Esophagus muscularis mucosa (tissue), 4 donors: Measurements from ENCODE around the gene OXCT2. TPM values are rescaled to one million over a fixed set of nuclear protein-coding genes. Genes with fewer than 3 reads are reported as not detected.

Experiments used
- DNase-seq: peaks from one replicate; pipeline ENCODE4 v3.0.0-alpha.2; 2017; ENCODE audit errors: extremely low spot score
- H3K27ac ChIP-seq, 4 donors: fragments of 200-600 bp; sonication (generic); replicated peaks in 1 of 4; 1 replicate in 3 of 4; 2 replicates in 1 of 4; pipeline ENCODE4 v1.5.1; 2016 to 2019; ENCODE audit warnings: mild to moderate bottlenecking in 1 of 4
- H3K27me3 ChIP-seq, 4 donors: fragments of 200-600 bp; sonication (generic); one replicate each; pipeline versions ENCODE4 v1.5.1 to v1.6.0; 2016 to 2019
- H3K36me3 ChIP-seq, 4 donors: fragments of 200-600 bp; sonication (generic); one replicate each; pipeline ENCODE4 v1.5.1; 2016 to 2019
- H3K4me1 ChIP-seq, 4 donors: fragments of 200-600 bp; sonication (generic); one replicate each; pipeline ENCODE4 v1.5.1; 2016 to 2019
- H3K4me3 ChIP-seq, 4 donors: fragments of 200-600 bp; sonication (generic); 1 replicate in 2 of 4; 2 replicates in 2 of 4; pipeline ENCODE4 v1.5.1; 2016 to 2019; ENCODE audit warnings: mild to moderate bottlenecking in 4 of 4, moderate library complexity in 1 of 4
- H3K9me3 ChIP-seq, 4 donors: fragments of 200-600 bp; sonication (generic); 1 replicate in 3 of 4; 2 replicates in 1 of 4; pipeline ENCODE4 v1.5.1; 2016 to 2019
- CTCF ChIP-seq, 3 experiments: fragments of 200-600 bp in 2 of 3; fragments of 450-650 bp in 1 of 3; sonication (generic) in 2 of 3; IDR thresholded peaks; one replicate each; pipeline ENCODE4 v1.5.1; 2017 to 2019; ENCODE audit warnings: antibody characterized with exemption in 3 of 3, mild to moderate bottlenecking in 2 of 3, moderate library complexity in 1 of 3
- EP300 ChIP-seq: sonication (generic); formaldehyde crosslinking; IDR thresholded peaks from one replicate; pipeline ENCODE4 v1.6.1; 2017; ENCODE audit warnings: antibody characterized with exemption
- POLR2A ChIP-seq: fragments of 450-650 bp; IDR thresholded peaks from one replicate; pipeline ENCODE4 v1.6.1; 2017; ENCODE audit warnings: antibody characterized with exemption, moderate library complexity, mild to moderate bottlenecking, low read depth
- POLR2AphosphoS5 ChIP-seq, 2 donors: sonication (generic); formaldehyde crosslinking; IDR thresholded peaks; one replicate each; pipeline ENCODE4 v1.6.1; 2017; ENCODE audit warnings: antibody characterized with exemption in 2 of 2
- WGBS: methylation state at CpG from one replicate; pipeline ENCODE4 v1.1.5; 2018; 5-methylcytosine and 5-hydroxymethylcytosine counted together
- intact Hi-C: fragments of 100-400 bp; cut with DNase I; formaldehyde crosslinking; loops from one replicate; pipeline ENCODE4 v1.15.1; 2023
- total RNA-seq, 4 donors: library from RNA; depleted of rRNA; stranded (reverse); fragments of >200 nt; gene quantifications; one replicate each; pipeline versions ENCODE4 v1.1.0 to v1.2.1, GENCODE V29; 2016

OXCT2 gene
- total RNA-seq, 4 donors from 2014 or later = 0.65 to 1.4 (median 0.83) TPM

- 96% methylated on average over 11 of the region's 16 CpGs for WGBS
- Histone ChIP-seq H3K4me1 (peaks cover 0 to 5% (median 2%) of the 10 kb centered on the region in 4 donors), H3K27me3 (no peaks in the 10 kb centered on the region), H3K27ac (no peak overlapping the region), H3K36me3 (peaks cover 28 to 75% (median 51%) of the 10 kb centered on the region in 4 donors), H3K4me3 (no peak overlapping the region), H3K9me3 (no peaks in the 10 kb centered on the region)
- intact Hi-C loops = no loop called here
- no peak for TF ChIP-seq CTCF (IDR thresholded peaks at IDR 0.05)
- TF ChIP-seq EP300 = no peak
- no peak for TF ChIP-seq POLR2A
- no peak for TF ChIP-seq POLR2AphosphoS5 (IDR thresholded peaks at IDR 0.05)
- no peak for DNase-seq
Measured at GRCh38 chr1:39760074-39761008, 10.8 kb downstream of the OXCT2 start.

- intact Hi-C loops = no loop called here
- TF ChIP-seq CTCF (IDR thresholded peaks at IDR 0.05) = no peak
- TF ChIP-seq EP300 = no peak
- TF ChIP-seq POLR2A = no peak
- TF ChIP-seq POLR2AphosphoS5 (IDR thresholded peaks at IDR 0.05) = no peak
Measured at GRCh38 chr1:39759436-39759726, 11.8 kb downstream of the OXCT2 start.

GRCh38 chr1:39758556-39759435, 12.4 kb downstream of the OXCT2 start:
- no peak for TF ChIP-seq EP300
- TF ChIP-seq CTCF (IDR thresholded peaks at IDR 0.05) = no peak
- no peak for TF ChIP-seq POLR2AphosphoS5 (IDR thresholded peaks at IDR 0.05)
- TF ChIP-seq POLR2A = no peak
- Histone ChIP-seq H3K27ac (no peak overlapping the region), H3K27me3 (no peaks in the 10 kb centered on the region), H3K4me1 (peaks cover 0 to 19% (median 14%) of the 10 kb centered on the region in 4 donors), H3K9me3 (no peaks in the 10 kb centered on the region), H3K4me3 (no peak overlapping the region), H3K36me3 (peaks cover 36 to 91% (median 66%) of the 10 kb centered on the region in 4 donors)
- DNase-seq = no peak
- intact Hi-C loops = no loop called here
- 87% methylated on average over 12 of the region's 16 CpGs for WGBS

More at GRCh38 chr1:39759436-39759726, 11.8 kb downstream of the OXCT2 start:
- no peaks in the 10 kb centered on the region for H3K27me3 ChIP-seq
- peaks cover 0 to 14% (median 8%) of the 10 kb centered on the region in 4 donors for H3K4me1 ChIP-seq
- H3K36me3 ChIP-seq = peaks cover 30 to 85% (median 61%) of the 10 kb centered on the region in 4 donors
- H3K27ac ChIP-seq = no peak overlapping the region
- no peak for DNase-seq
- no peaks in the 10 kb centered on the region for H3K9me3 ChIP-seq
- H3K4me3 ChIP-seq = no peak overlapping the region

- DNase-seq = no peak
- TF ChIP-seq EP300 (no peak), POLR2AphosphoS5 (IDR thresholded peaks at IDR 0.05) (no peak), POLR2A (no peak), CTCF (IDR thresholded peaks at IDR 0.05) (no peak)
- Histone ChIP-seq H3K27me3 (no peaks in the 10 kb centered on the region), H3K9me3 (no peaks in the 10 kb centered on the region), H3K4me1 (peaks cover 0 to 32% (median 23%) of the 10 kb centered on the region in 4 donors), H3K36me3 (peaks cover 49 to 98% (median 78%) of the 10 kb centered on the region in 4 donors), H3K4me3 (no peak overlapping the region), H3K27ac (no peak overlapping the region)
- 82% methylated on average over 5 of the region's 5 CpGs for WGBS
- intact Hi-C loops = no loop called here
Measured at GRCh38 chr1:39757501-39757900, 13.6 kb downstream of the OXCT2 start.
